CD4-positive, alpha-beta T cell treated with Interleukin-17A for 1 hour (primary cell): ENCODE results near the gene CLECL1.
"Not testable (repeated sequence)": the region's sequence is repeated elsewhere in the genome, so short reads cannot be mapped to it uniquely, and the experiment has no call there.

Source experiments
- DNase-seq: peaks from one replicate; pipeline ENCODE4 v3.0.0-alpha.2; 2020

CLECL1 gene

GRCh38 chr12:9719790-9720189 lies 13.1 kb downstream of the CLECL1 start:
- DNase-seq: no peak

GRCh38 chr12:9718968-9719367 lies 13.9 kb downstream of the CLECL1 start:
- DNase-seq: no peak

- no peak for DNase-seq
These were observed 15.6 kb downstream of the CLECL1 start for GRCh38 chr12:9717070-9717925.

- DNase-seq: not testable (repeated sequence)
These were observed 19.8 kb downstream of the CLECL1 start for GRCh38 chr12:9713032-9713558.

- no peak for DNase-seq
These were observed 21.2 kb downstream of the CLECL1 start for GRCh38 chr12:9711664-9712063.

GRCh38 chr12:9710584-9711375 lies 22.1 kb downstream of the CLECL1 start:
- DNase-seq: no peak

- DNase-seq: no peak
These were observed 24.0 kb downstream of the CLECL1 start for GRCh38 chr12:9708853-9709252.

- peak; percentile 84 for DNase-seq
These were observed 24.8 kb downstream of the CLECL1 start for GRCh38 chr12:9707864-9708808.

- DNase-seq: peak; percentile 36
These were observed 25.5 kb downstream of the CLECL1 start for GRCh38 chr12:9707356-9707755.

- DNase-seq: no peak
These were observed 26.7 kb downstream of the CLECL1 start for GRCh38 chr12:9706086-9706685.

- DNase-seq: not testable (repeated sequence)
These were observed 28.3 kb downstream of the CLECL1 start for GRCh38 chr12:9704561-9704960.

- peak; percentile 75 for DNase-seq
These were observed 30.6 kb downstream of the CLECL1 start for GRCh38 chr12:9702255-9702654.

- DNase-seq: no peak
These were observed 31.3 kb downstream of the CLECL1 start for GRCh38 chr12:9701380-9702154.

GRCh38 chr12:9700606-9700956 lies 32.3 kb downstream of the CLECL1 start:
- DNase-seq: no peak

GRCh38 chr12:9699898-9700605 lies 32.8 kb downstream of the CLECL1 start:
- no peak for DNase-seq

GRCh38 chr12:9699269-9699897 lies 33.5 kb downstream of the CLECL1 start:
- DNase-seq: no peak

- DNase-seq: no peak
These were observed 34.2 kb downstream of the CLECL1 start for GRCh38 chr12:9698681-9699080.

GRCh38 chr12:9697619-9698018 lies 35.3 kb downstream of the CLECL1 start:
- no peak for DNase-seq

GRCh38 chr12:9695661-9696060 lies 37.2 kb downstream of the CLECL1 start:
- not testable (repeated sequence) for DNase-seq

- DNase-seq: not testable (repeated sequence)
These were observed 37.7 kb downstream of the CLECL1 start for GRCh38 chr12:9695150-9695549.
